CD1c-positive myeloid dendritic cell (primary cell): ENCODE results near the gene SEC23IP.

Experiments
- DNase-seq: peaks from one replicate; pipeline ENCODE4 v3.0.0-alpha.2; 2016; ENCODE audit errors: extremely low spot score

The SEC23IP gene

GRCh38 chr10:119940487-119940886 is 48.0 kb downstream of the SEC23IP start:
- no peak for DNase-seq

- no peak for DNase-seq
Observed at GRCh38 chr10:119942973-119943372, 50.4 kb downstream of the SEC23IP start.

- no peak for DNase-seq
Observed at GRCh38 chr10:119945805-119946204, 53.3 kb downstream of the SEC23IP start.

- no peak for DNase-seq
Observed at GRCh38 chr10:119947300-119947699, 54.8 kb downstream of the SEC23IP start.

GRCh38 chr10:119957451-119957850 is 64.9 kb downstream of the SEC23IP start:
- DNase-seq, result no peak

- no peak for DNase-seq
Observed at GRCh38 chr10:119962837-119963236, 70.3 kb downstream of the SEC23IP start.

- DNase-seq, result no peak
Observed at GRCh38 chr10:119967066-119967465, 74.5 kb downstream of the SEC23IP start.

- DNase-seq, result no peak
Observed at GRCh38 chr10:119969609-119970008, 77.1 kb downstream of the SEC23IP start.

- no peak for DNase-seq
Observed at GRCh38 chr10:119970107-119970506, 77.6 kb downstream of the SEC23IP start.

GRCh38 chr10:119970963-119971362 is 78.4 kb downstream of the SEC23IP start:
- DNase-seq, result no peak

GRCh38 chr10:119973281-119973680 is 80.8 kb downstream of the SEC23IP start:
- no peak for DNase-seq

- peak; percentile 6 for DNase-seq
Observed at GRCh38 chr10:119976421-119976820, 83.9 kb downstream of the SEC23IP start.

GRCh38 chr10:119980956-119981750 is 88.6 kb downstream of the SEC23IP start:
- no peak for DNase-seq

GRCh38 chr10:119981826-119982225 is 89.3 kb downstream of the SEC23IP start:
- no peak for DNase-seq

- no peak for DNase-seq
Observed at GRCh38 chr10:119988333-119988732, 95.8 kb downstream of the SEC23IP start.

- no peak for DNase-seq
Observed at GRCh38 chr10:119989966-119990365, 97.4 kb downstream of the SEC23IP start.

- DNase-seq, result no peak
Observed at GRCh38 chr10:119991066-119991465, 98.5 kb downstream of the SEC23IP start.

GRCh38 chr10:119991816-119992215 is 99.3 kb downstream of the SEC23IP start:
- DNase-seq, result no peak
